NCI-H82 treated with DMSO at 0.1 percent for 48 hours (cell line): ENCODE data around the gene TMEM60.
"Not testable (repeated sequence)": the region's sequence is repeated elsewhere in the genome, so short reads cannot be mapped to it uniquely, and the experiment has no call there.

Source experiments
- DNase-seq: peaks from one replicate; lab custom pipeline; 2025; ENCODE audit not compliant: unreplicated experiment; lab: John Stamatoyannopoulos, UW

The TMEM60 gene, protein sequence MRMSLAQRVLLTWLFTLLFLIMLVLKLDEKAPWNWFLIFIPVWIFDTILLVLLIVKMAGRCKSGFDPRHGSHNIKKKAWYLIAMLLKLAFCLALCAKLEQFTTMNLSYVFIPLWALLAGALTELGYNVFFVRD

DNA sequence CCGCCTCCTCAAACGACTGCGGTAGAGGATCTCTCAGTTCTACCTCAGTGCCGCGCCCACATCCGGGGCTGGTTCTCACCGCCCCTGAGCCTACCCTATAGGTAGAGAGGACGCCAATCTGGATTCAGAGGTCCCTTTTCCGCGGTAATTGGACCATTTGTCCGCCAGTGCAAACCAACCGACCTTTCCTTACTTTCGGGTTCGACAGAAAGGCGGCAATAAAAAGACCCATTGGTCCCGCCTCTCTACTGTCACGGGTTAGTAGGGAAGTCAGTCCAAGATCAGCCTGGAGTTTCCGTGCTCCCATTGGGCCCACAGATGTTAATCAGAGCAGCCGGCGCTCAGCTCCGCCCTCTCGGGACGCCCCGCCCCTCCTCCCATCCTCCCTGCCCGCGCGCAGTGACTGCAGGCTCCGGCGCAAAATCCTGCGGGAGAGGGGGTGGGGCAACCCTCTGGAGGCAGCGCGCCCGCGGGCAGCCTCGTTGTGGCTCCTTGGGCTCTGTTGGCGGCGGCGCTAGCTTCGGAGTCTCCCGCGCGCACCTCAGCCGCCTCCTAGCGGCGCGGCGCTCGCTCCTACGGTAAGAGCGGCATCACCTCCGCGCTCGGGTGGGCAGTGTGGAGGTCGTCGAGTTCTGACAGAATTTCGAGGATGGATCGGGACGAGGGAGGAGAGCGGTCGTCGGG, at the start of gene TMEM60, which contains the start of gene PHTF2:
Gene TMEM60 (minus strand): TSS at position 41 of the 684 bp plus-strand sequence. CDS start 4,061 bp downstream, outside the sequence.
Gene PHTF2 (plus strand): TSS at position 380 of the 684 bp plus-strand sequence.
- peak; percentile 99 for DNase-seq

DNA sequence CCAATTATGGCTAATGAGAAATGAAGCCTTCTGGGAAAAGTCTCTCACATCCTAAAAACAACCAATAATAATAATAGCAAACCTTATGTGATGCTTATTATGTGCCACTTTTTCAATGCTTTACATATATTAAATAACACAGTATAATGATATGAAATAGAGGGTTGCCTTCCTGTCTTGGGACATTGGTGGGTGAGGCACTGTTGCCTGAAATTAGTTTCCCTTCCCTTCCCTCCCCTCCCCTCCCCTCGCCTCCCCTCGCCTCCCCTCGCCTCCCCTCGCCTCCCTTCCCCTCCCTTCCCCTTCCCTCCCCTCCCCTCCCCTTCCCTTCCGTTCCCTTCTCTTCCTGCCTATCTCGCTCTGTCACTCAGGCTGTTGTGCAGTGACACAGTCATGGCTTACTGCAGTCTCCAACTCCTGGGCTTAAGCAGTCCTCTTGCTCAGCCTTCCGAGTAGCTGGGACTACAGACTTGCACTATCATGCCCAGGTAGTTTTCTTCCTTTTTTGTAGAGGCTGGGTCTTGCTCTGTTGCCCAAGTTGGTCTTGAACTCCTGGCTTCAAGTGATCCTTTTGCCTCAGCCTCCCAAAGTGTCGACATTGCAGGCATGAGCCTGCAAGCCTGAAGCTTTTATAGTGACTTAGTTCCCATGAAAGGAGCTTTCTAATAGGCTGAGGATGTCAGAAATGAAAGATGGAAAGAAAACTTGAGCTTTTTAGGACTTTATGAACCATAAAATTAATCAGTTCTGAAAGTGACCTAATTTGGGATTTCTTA, 48.3 kb upstream of the TMEM60 start:
- DNase-seq, result no peak

DNA sequence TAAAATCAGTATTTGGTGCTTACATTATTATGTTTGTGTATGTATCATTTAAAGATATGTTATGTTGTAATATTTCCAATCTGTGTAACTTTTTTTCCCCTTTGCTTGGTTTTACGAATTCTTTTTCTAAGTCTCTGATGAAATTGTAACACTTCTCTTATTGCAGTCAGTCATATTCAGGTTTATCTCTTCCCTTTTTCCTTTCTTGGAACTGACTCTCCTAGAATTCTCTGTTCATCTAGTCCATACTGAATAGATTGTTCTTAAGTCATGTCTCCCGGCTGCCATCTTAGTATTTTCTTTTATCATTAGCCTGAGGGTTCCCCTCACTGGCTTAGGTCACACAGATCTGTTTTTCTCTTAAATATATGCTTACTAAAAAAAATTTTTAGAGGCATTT, 45.0 kb upstream of the TMEM60 start:
- no peak for DNase-seq

DNA sequence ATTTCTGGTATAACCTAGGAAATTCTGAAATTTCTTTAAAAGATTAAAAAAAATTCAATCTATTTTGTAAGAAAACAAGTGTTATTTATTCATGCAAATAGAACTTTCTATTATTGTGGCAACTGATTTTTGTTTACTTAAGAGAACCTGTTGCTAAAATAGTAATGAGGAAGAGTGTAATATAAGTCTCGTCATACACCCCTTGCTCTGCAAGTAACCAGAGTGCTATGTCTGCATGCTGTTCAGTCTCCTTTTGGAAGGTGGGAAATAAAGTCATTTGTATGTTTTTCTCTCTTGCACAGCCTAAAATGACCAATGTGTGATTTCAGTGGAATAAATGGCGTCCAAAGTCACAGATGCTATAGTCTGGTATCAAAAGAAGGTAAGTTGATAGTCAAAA, 41.7 kb upstream of the TMEM60 start:
- no peak for DNase-seq

DNA sequence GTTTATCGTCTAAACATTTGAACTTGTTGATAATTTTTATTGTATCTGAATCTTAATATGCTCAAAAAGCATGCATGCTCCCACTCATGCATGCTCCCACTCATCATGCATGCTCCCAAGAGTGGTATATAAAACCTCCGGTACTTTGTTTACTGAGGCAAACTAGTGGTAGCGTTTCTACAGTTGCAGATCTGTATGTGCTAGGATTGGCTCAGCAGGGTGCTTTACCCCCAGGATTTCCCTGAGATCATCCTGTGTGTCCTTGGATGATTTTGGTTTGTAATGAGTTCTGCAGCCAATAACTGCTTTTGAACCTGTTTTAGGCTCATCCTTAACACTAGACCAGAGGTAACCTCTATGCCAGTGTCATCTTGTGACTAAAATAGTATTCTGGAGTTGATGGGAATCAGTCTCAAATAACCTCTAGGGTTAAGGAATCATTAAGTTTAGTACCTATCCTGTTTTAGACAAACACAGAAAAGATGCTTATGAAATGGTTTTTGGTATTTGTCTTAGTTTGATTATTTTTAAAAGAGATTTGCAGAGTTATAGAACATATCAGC, 40.8 kb upstream of the TMEM60 start:
- no peak for DNase-seq

DNA sequence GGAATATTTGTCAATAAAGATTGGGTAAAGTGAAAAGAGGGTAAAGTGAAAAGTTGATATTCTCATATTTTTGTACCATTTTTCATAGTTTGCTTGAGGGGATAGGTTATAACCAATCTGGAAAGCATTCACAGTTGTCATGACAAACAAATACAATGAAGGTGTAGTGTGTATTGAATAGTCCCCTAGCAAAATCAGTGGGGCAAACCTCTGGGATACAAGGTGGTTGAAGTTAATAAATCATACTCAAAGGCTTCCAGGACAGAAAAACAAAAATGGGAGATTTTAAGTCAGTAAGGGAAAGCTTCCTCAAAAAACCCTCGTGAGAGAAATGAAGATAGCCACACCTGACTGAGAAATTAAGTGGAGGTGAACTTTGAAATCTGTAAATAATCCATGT, 39.7 kb upstream of the TMEM60 start:
- no peak for DNase-seq

DNA sequence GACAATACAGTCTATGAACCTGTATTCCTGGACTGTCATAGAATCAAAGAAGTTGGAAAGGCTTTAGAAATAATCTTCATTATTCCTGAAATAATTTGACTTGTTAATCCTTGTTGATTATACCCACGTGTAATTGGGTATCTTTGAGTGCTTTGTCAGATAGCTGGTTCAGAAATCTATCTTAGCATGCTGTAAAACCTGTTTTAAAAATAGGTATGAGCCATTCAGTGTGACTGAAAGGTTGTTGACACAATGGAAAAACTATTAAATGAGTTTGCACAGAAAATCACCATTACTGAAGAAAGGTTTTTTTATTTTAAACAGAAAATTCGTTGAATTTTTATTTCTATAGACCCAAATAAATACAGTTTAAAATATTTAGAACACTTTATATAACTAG, 39.0 kb upstream of the TMEM60 start:
- no peak for DNase-seq

DNA sequence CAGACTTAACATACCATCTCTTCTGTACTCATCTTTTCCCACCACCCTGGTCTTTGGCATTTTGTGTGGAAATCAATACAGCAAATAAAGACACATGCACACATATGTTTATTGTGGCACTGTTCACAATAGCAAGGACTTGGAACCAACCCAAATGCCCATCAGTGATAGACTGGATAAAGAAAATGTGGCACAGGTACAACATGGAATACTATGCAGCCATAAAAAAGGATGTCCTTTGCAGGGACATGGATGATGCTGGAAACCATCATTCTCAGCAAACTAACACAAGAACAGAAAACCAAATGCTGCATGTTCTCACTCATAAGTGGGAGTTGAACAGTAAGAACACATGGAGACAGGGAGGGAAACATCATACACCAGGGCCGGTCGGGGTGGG, 38.2 kb upstream of the TMEM60 start:
- not testable (repeated sequence) for DNase-seq

DNA sequence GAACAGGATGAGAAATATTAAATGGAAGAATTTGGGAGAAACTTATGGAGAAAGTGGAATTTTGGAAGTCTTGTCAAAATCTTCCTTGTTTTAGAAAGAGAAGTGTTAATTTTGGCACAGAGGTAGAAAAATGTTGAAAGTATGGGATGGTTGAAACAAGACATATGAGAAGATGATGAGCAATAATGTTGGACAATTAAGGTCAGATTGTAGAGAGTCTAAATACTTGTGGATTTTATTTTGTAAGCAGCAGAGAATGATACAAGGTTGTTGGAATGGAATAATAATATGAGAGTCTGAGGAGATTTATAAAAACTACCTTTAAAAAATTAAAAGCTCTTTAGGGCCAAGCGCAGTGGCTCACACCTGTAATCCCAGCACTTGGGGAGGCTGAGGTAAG, 34.9 kb upstream of the TMEM60 start:
- DNase-seq, result no peak

DNA sequence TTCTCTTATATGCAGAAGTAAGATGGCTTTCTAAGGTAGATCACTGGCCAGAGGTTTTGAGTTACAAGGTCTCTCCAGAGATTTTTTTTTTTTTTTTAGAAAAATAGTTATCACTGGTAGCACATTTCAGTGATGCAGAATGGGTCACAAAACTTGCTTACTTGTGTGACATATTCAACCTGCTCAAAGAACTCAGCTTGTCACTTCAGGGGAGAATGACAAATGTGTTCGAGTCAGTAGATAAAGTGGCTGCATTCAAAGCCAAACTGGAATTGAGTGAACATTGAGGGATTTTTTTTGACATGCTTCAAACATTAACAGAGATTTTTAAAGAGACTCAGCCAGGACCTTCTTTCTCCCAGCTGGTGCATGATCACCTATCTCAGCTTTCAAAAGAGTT, 33.7 kb upstream of the TMEM60 start:
- DNase-seq, result no peak

DNA sequence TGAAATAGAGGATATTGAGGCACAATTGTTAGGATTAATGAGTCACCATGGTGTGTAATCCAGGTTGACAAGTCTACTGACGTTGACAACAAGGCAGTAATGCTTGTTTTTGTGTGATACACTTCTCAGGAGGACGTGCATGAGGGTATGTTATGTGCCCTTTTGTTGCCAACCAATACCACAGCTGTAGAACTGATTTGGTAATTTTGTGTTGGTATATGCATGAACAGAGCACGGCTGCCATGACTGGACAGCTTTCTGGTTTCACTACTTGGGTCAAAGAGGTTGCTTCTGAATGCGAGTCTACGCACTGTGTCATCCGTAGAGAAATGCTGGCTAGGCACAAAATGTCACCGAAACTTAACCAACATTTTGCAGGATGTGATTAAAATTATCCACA, 33.2 kb upstream of the TMEM60 start:
- DNase-seq, result no peak

DNA sequence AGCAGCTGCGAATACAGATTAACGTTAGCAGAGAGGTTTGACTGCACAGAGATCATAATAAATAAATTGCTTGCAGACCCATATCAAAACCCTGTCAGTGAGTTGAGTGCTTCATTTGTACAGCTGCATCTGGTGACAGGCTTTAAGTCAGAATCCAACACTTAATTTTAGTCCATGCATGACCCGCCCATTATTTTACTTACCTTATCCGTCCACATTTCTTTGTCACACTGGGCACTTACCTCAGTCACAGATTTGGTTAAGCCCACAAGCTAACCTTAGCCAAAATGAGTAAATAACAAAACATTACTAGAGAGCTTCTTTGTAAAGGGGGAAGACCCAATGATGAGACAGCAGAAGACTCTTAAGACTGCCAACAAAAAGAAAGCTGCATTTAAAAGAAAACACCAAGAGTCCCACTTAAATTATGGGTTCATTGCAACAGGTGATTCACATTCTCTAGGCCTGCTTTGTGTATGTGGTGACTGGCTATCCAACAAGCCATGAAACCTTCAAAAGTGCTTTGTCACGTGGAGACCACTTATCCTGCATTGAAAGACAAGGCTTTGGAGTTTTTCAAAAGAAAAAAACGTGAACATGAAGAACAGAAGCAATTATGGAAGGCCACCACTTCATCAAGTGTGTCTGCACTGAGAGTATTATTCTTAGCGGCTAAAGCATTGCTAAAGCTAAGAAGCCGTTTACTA, 32.6 kb upstream of the TMEM60 start:
- DNase-seq, result no peak

DNA sequence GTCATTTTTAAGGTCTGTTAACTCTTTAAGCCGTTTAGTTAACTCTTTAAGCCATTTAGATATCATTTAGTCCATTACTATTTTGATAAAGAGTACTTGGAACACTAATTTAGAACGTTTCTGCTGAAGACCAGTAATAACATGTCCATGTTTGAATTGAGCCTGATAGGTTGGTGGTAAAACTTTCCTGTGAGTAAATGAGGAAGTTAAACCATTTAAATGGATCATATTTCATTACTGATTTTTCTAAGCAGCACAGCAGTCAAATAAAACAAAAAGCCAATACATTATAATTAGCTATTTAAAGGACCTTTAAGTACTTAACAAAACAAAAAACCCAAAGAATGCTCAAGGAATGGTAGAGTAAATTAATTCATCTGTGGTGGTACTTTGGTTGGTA, 29.8 kb upstream of the TMEM60 start:
- no peak for DNase-seq

DNA sequence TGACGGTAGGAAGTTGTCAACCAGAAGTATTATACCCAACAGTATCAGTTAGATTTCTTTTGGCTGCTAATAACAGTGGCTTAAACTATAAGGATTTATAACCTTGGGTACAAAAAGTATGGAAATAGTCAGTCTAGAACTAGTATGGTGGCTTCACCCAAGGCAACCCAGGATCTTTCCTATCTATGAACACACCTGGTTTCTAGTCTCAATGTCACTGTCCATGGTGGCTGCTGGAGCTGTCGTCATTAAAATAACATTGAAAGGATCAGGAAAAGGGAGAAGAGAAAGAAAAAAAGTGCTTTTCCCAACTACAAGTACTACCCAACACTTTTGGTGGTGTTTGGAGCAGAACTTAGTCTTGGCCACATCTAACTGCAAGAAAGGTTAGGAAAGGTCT, 28.1 kb upstream of the TMEM60 start:
- DNase-seq, result no peak

DNA sequence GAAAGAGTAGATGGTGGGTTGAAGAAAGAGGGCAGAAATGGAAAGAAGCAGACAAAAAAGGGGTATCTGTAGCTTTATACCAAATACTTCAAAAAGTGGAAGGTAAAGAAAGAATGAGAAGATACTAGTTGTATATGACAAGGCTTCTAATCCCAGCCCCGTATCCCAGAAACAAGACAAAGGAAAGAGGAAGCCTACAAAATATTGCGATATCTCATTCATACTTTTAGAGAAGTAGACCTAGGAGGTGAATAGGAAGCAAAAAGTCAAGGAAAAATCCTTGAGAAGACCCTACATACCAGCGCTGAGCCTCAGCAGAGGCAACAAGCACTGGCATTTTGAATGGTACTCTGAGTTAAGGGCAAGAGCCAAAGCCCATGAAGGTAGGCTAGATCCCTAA, 26.9 kb upstream of the TMEM60 start:
- no peak for DNase-seq

DNA sequence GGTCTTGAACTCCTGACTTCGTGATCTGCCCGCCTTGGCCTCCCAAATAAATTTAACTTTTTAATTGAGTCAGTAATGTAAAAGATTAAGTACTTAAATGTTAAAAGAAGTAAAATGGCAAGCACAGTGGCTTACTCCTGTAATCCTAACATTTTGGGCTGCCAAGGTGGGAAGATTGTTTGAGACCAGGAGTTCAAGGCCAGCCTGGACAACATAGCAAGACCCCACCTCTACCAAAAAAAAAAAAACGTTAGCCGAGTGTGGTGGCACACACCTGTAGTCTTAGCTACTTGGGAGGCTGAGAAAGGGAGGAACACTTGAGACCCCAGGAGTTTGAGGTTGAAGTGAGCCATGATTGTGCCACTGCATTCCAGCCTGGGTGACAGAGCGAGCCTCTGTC, 26.4 kb upstream of the TMEM60 start:
- no peak for DNase-seq

DNA sequence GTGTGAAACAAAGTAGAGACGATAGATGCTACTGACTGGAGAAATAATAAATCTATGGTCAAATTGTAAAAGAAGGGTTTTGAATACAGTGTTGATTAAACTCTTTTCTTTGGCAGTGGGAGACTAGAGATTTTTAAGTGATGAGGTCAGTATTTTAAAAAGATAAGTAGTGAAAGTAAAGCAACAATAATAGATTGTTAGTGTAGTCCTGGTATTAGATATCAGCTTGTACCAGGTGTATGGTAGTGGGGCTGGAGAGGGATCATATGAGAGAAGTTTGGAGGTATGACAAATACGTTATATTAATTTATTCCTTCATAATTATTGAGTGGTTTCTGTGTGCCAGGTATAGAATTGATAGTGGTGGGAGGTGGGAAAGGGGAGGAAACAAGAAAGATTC, 25.6 kb upstream of the TMEM60 start:
- no peak for DNase-seq

DNA sequence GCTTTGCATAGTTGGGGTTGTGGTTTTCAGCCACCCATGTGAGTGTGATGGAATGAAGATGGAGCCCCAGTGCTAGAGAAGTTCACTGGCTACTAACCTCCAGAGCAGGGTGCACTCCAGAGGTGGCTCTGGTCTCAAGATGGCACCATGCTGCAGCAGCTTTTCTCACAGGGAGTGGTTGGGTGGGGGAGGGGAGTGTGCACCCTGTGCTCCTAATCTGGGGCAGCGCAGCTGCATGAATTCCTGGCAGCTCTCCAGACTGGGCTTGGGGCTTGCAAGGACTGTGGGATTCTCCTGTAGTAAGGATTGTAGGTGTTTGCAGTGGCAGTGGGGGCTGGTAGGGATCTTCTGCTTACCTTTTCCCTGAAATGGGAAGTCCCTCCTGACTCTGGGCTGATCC, 24.0 kb upstream of the TMEM60 start:
- no peak for DNase-seq

DNA sequence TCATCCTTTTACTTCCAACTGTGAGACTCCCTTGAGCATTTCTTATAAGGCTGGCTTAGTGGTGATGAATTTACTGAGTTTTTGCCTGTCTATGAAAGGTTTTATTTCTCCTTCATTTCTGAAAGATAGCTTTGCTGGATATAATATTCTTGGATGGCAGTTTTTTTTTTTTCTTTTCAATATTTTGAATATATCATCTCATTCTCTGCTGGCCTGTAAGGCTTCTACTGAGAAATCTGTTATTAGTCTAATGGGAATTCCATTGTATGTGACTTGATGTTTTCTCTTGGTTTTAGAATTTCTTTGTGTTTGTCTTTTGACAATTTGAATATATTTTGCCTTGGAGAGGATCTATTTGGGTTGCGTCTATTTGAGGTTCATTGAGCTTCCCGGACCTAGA, 22.7 kb upstream of the TMEM60 start:
- DNase-seq, result no peak

DNA sequence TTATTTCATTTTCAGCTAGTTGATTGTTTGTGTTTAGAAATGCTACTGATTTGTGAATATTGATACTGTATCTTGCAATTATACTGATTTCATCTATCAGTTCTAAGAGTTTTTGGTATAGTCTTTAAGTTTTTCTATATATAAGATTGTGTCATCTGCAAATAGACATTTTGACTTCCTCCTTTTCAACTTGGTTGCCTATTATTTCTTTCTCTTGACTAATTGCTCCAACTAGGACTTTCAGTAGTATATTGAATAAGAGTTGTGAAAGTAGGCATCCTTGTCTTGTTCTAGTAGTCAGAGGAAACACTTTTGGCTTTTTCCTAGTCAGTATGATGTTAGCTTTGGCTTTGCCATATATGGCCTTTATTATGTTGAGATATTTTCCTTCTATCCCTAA, 20.8 kb upstream of the TMEM60 start:
- DNase-seq, result no peak

DNA sequence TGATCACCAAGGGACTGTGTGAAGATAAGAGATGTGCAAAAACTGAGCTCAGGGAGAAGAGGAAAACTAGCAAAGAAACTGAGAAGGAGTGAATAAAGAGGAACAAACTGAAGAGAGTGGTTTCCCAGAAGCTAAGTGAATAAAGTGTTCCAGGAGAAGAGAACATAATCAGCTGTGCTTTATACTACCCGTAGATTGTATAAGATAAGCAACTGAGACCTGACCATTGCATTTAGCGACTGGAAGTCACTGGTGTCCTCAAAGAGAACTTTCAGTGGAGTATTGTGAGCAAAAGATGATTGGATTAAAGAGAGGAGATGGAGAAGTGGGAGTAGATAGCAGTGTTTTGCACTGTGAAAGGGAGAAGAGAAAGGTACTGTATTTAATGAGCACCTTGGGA, 14.9 kb upstream of the TMEM60 start:
- no peak for DNase-seq
